ENCODE measurements around the gene ITPR3.

The ITPR3 gene

DNA sequence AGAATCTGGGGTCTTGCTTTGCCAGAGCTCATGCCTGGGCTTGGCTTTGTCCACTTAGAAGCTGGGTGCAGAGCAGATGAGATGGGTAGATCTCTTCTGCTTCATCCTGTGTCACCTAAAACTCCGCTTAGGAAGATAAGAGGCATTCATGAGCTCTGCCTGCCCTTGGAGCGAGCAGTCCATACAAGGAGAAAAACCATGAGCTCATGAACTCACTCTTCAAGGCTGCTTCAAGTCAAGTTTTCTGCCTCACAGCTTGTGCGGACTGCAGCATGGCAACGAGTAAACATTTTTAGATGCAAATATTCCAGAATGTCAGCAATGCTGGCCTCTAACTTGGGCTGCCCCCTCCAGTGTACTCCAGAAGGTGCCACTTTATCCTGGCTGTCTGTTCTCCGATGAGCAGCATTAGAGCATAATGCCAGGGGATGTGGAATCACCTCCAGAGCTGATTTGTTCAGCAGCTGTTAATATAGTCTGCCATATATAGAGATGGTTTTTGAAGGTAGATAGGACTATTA is 101.0 kb downstream of the ITPR3 start:
- DNase-seq: no peak

- no peak for DNase-seq
Measured at GRCh38 chr6:33723371-33724085, 102.4 kb downstream of the ITPR3 start.

DNA sequence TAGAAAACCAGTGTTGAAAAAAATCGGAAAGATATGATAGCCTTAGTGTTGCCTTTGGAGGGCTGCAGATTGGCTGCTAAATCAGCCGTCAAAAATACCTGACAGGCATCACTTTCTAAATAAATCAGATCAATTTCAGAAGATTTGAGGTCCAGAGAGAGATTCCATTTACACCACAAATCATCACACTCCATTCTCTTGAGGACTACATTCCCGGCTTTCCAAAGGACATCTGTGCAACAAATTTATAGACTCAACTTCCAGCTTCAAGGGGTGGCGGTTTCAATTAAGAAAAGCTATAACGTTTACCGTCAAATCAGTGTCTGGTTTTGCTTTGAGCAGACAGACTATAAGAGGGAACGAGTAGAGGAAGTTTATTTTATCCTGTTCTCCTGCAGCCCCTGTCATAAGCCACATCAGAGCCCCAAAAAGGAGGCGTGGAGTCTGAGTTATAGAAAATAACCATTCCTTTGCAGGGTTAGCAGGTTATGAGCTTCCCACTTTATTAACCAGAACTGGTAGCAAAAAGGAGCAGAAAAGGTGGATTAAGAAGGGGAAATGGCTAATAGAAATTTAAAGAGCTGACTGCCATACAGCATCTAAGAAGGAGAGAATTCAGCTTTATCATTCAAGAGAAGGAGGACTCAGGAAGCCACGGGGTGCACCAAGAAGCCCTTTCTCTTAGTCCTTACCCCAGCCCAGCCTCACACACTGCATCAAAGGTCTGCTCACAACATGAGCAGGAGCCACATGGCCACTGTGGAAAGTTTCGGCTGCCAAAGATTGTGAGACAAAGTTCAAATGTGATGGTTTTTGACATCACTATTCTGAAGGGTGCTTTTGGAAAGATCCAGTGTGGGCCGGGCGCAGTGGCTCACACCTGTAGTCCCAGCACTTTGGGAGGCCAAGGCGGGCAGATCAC is 103.2 kb downstream of the ITPR3 start:
- no peak for DNase-seq

DNA sequence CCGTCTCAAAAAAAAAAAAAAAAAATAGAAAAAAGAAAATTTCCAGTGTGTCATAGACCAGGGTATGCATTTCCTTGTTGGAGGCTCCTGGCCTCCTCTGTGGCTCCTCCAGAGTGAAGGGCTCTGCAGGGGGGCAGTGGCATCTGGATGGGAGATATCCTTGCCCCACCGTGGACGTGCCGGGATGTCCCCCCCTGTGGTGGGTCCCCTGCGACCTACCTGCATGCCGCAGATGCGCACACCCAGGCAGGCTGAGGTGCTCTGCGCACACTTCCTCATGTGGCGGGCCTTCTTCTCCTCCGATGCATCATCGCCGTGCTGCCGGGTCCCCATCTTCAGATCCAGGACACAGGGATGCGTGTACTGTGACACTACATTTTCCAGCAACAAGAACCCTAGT is 104.1 kb downstream of the ITPR3 start:
- DNase-seq: no peak

DNA sequence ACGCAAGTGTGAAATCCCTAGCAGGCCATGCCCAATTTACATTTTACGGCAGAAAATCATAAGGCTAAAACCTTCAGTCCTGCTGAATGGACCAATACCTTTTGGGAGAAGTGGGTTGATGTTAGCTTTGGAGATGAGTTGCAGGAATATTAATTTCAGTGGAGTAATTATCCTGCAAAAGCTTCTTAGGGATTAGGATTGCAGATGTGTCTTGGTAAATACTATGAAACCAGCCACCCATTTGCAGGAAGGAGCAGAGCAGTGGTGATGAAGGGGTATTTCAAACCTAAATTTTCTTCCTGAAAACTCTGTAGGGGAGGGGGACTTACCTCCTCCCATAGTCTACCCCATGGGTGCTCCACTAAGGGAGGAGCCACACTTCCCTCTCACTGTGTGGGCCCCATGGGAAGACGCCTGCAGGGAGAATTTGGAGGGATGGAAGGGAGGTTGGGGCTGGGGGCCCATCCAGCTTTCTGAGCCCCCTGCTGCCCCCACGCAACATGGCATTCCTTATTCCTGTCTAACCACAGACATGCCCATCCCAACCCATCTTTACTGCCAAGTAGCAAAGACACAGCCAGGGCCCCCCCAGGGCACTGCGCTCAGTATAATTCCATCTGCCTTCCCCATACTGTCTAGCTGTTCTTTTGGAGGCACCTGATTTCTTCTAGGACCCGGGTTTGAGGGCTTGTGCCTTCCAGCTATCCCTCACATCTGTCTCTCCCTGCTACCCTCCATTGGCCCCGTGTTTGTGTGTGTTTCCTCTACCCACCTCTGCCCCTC is 105.0 kb downstream of the ITPR3 start:
- DNase-seq: no peak

DNA sequence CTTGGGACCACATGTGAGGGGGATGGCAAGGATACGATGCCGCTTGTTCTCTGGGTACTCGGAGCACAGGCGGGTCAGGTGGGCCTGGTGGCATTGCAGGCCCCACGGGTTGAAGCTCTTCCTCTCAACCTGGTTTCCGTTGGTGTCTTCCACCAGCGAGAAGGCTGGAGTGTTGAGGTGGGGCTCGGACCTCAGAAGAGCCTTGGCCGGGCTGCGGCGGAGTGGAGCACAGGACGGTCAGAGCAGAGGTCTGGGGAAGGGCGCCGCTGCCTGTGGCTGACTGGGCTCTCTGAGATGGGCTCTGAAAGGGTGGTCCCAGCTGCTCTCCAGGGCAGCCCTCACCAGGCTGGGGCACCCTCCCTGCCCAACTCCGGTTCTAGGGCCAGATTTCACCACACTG is 105.6 kb downstream of the ITPR3 start:
- no peak for DNase-seq

GRCh38 chr6:33727126-33727525 is 106.0 kb downstream of the ITPR3 start:
- no peak for DNase-seq

DNA sequence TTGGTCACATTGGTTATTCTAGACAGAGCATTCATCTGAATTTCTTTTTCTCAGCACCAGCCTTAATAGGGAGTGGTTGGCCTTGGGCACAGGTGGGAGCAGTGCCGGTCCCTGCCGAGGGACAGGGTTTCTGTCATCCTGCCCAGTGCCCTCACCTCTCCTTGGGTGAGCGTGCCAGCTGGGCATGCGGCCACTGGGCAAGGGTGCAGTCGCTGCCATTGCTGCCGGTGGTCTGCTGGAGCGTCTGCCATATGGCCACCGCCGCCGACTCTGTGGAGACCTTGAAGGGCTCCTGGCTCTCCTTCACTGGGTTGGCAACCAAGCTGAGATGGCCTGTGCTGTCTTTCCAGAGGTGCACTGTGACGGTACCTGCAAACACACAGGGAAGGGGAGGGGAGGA is 106.8 kb downstream of the ITPR3 start:
- no peak for DNase-seq

GRCh38 chr6:33728438-33728837 is 107.3 kb downstream of the ITPR3 start:
- no peak for DNase-seq

DNA sequence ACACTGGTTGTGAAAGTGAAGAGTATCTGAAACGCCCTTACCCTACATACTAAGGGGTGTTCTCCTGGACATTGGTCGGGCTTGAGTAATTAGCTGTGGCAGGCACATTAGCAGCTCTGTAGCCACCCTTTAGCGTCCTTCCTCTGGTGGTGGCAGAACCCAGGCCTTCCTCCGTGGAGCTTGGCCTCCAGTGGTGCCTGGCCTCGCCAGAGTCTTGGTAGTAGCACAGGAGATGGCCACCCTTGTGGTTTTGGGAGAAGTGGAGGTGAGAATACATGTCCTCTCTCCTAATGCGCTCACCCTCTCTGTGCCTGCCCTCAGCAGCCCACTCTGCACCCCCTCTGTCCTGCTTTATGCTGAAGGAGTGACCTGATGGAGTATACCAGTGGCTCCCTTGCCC is 107.9 kb downstream of the ITPR3 start:
- no peak for DNase-seq

GRCh38 chr6:33730611-33731010 is 109.5 kb downstream of the ITPR3 start:
- DNase-seq: no peak

DNA sequence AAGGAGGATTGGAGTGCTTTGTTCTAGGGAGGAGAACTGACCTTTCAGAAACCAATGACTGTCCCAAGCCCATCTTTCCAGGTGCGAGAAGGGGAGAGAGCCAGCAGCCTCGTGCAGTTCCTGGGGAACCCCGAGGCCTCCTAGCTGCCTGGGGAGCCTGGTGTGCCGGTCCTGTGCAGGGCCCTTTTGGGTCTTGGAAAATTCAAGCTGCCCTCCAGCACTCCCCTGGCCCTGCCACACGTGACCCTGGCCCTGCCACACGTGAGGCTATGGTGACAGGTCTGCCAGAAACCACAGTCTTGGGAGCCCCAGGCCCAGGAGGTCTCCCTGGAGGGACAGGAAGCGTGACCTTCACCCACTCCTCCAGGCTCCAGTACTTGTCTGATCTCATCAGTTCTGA is 109.9 kb downstream of the ITPR3 start:
- no peak for DNase-seq

- no peak for DNase-seq
Measured at GRCh38 chr6:33731751-33732282, 110.7 kb downstream of the ITPR3 start.

DNA sequence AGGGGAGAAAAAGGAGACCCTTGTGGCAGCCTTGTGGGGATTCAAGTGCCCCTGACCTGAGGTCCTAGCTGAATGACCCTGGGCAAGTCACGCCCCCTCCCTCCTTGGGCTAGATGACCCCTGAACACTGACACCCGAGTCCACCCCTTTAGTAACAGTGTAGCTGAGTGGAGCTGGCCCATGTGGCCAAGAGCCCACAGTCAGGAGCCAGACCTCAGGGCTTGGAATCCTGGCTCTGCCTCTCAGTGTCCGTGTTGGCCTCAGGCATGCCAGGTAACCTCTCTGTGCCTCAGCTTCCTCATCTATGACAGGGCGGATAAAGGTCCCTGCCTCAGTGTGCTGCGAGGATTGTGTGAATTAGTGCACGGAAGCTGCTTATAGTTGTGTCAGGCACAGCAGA is 111.3 kb downstream of the ITPR3 start:
- DNase-seq: no peak

DNA sequence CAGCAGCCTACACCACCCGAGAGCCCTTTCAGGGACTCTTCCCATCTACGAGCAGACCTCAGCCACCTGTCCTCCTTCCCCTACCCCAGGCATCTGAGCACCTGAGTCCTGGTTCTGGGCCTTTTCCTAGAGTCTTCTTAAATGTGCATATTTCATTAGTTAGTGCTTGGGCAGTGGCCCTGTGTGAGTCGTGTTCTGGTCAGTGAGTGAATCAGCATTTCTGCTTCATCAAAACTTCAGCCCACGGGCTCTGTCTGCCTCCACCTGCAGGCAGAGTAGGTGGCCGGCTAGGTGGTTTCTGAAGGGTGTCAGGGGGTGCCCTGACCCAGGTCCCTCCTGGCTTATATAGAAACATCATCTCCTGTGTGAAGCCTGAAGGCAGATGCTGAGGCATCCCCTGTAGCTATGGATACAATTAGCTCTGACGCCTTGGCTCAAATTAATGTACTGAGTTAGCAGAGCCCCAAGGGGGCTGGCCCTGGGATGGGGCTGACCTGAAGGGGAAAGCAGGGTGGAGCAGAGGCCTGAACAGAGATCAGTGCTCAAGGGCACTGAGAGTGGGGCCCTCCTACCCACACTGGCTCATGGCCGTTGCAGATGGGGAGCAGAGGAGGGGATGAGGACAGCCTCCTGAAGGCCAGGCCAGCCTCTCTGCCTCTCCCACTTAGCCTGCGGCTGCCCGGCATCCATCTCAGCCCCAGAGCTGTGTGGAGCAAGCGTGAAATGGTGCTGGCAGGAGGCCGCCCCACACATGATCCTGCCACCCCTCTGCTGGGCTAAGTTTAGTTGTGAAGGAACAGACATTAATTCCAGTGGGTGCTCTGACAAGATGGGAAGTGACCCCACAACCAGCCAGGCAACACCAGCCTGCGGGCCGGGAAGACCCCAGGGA is 111.9 kb downstream of the ITPR3 start:
- DNase-seq: no peak

GRCh38 chr6:33733709-33734007 is 112.5 kb downstream of the ITPR3 start:
- DNase-seq: no peak

GRCh38 chr6:33735216-33735615 is 114.1 kb downstream of the ITPR3 start:
- DNase-seq: no peak

- no peak for DNase-seq
Measured at GRCh38 chr6:33737267-33738026, 116.3 kb downstream of the ITPR3 start.

DNA sequence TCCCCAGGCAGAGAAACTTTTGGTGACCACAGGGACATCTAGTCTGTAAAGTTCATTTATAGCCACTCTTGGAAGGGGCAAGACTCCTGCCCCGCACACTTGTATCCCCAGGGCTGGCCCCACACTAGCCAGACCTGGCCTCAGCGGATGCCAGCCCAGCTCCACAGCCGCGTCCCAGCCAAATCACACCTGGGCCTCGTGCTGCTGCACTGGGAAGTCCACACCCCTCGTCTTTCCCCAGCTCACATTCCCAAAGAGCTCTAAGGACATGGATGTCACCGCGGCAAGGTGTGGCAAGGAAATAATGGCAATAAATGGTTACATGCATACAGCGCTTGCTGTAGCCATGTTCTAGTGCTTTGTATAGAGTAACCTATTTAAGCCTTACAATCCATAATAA is 117.0 kb downstream of the ITPR3 start:
- no peak for DNase-seq

DNA sequence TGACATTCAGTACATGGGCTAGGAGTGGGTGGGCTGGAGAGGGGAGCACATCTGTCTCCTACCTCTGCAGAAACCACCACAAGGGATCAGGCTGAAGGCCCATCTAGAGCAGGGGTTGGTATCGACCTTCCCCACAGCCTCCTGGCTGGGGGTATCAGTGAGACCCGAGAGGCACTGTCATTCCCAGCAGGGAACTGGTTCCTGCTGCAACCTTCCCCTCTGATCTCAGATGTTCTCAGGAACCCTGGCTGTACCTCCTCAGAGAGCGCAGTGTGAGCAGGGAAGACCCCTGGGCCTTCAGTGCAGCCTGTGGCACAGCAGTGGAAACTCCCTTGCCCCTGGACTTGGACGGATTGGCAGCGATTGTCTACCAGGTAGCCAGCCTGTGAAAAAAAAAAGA is 117.8 kb downstream of the ITPR3 start:
- no peak for DNase-seq

DNA sequence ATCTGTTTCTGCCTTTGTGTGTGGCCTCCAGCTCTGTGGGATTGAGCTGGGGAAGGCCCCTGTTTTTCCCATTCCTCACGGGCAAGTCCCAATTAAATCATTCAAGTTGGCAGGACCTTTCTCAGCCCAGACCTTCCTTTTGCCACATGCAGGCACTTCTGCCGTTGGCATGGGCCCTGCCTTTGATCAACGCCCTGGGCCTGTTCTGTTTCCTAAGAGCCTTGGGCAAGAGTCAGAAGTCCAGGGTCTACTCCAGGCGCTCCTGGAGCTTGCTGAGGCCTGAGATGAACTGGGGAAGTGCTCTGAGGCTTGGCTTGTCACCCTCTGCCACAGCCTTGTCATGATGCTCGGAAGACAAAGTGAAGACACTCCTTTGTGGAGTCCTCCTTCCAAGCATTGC is 118.4 kb downstream of the ITPR3 start:
- no peak for DNase-seq
